HEK293 (cell line): ENCODE data around the gene P2RX1.

Experiments
- CTCF ChIP-seq: fragments of 450-650 bp; formaldehyde crosslinking; IDR thresholded peaks from 2 replicates; pipeline ENCODE4 v1.5.1; 2016; ENCODE audit warnings: missing biosample characterization, missing genetic modification characterization
- MYNN ChIP-seq: fragments of 450-650 bp; formaldehyde crosslinking; IDR thresholded peaks from 2 replicates; pipeline ENCODE4 v1.5.1; 2016; ENCODE audit warnings: missing biosample characterization, missing genetic modification characterization, borderline replicate concordance
- ZEB2 ChIP-seq: fragments of 450-650 bp; formaldehyde crosslinking; IDR thresholded peaks from 2 replicates; pipeline ENCODE4 v1.5.1; 2016; ENCODE audit warnings: missing biosample characterization, missing genetic modification characterization
- ZNF18 ChIP-seq: fragments of 450-650 bp; formaldehyde crosslinking; IDR thresholded peaks from 2 replicates; pipeline ENCODE4 v1.5.1; 2016; ENCODE audit warnings: missing biosample characterization, missing genetic modification characterization
- ZNF214 ChIP-seq: fragments of 450-650 bp; formaldehyde crosslinking; IDR thresholded peaks from 2 replicates; pipeline ENCODE4 v1.5.1; 2017; ENCODE audit warnings: missing biosample characterization, mild to moderate bottlenecking, missing genetic modification characterization, borderline replicate concordance
- ZNF24 ChIP-seq: fragments of 450-650 bp; formaldehyde crosslinking; IDR thresholded peaks from 2 replicates; pipeline ENCODE4 v1.5.1; 2016; ENCODE audit warnings: missing biosample characterization, missing genetic modification characterization
- ZNF626 ChIP-seq: fragments of 450-650 bp; sonication (Bioruptor Pico); formaldehyde crosslinking; IDR thresholded peaks from 2 replicates; pipeline ENCODE4 v1.5.1; 2018; ENCODE audit warnings: missing biosample characterization, missing genetic modification characterization, inconsistent platforms
- ZNF658 ChIP-seq: fragments of 450-650 bp; formaldehyde crosslinking; IDR thresholded peaks from 2 replicates; pipeline ENCODE4; 2016; ENCODE audit warnings: missing biosample characterization, missing genetic modification characterization
- ZNF792 ChIP-seq: fragments of 450-650 bp; formaldehyde crosslinking; IDR thresholded peaks from 2 replicates; pipeline ENCODE4 v1.5.1; 2016; ENCODE audit warnings: missing biosample characterization, missing genetic modification characterization

DNA sequence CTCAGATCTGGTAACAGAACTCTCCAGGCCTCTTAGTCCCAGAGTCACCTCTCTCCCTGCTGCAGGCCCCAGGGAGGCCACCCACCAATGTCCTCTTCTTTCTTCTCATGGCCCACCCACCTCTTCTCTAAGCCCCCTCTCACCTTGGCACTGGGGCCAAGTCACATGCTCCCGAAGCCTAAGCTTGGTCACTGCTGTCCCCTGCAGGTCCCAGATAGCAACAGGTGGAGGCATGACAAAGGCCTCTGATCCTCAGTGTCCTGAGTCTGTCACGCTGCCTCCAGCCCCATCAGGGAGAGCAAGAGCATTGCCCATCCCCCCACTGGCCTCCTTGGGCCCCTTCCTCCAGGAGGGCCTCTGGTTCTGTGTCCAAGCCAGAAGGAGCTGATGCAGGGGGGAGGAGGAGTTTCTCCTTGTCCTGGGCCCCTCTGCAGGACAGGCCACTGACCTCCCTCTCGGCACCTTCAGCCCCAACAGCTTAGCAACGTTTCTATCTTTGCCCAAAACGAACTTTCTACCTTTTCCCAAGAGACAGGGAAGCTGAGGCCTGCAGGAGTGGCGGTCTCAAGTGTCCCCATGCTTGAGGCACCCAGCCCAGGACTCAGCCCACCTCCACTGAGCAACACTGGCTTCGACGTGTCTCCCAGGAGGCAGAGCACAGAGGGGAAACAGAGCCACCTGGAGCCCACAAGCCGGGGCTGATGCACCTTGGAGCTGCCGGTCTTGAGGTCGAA, 8.6 kb downstream of the P2RX1 start:
- TF ChIP-seq CTCF (tag by site-specific recombination) (peak; percentile 68; the same call in 1 of the 2 replicates), ZNF24 (no peak), ZNF214 (no peak), ZEB2 (no peak), ZNF658 (tag by site-specific recombination) (no peak), ZNF18 (tag by site-specific recombination) (no peak), MYNN (tag by site-specific recombination) (no peak), ZNF626 (tag by site-specific recombination) (no peak), ZNF792 (tag by site-specific recombination) (no peak)
